Ishikawa (cell line): ENCODE data around the gene PRDM12.

ENCODE experiments used
- CEBPB ChIP-seq: IDR thresholded peaks from 2 replicates; pipeline ENCODE4 v1.6.1; 2012
- CREB1 ChIP-seq: IDR thresholded peaks from 2 replicates; pipeline ENCODE4 v1.6.1; 2012; ENCODE audit warnings: low read depth
- EGR1 ChIP-seq: IDR thresholded peaks from 2 replicates; pipeline ENCODE4 v1.6.1; 2012
- EP300 ChIP-seq: IDR thresholded peaks from 2 replicates; pipeline ENCODE4 v1.6.1; 2012; ENCODE audit warnings: borderline replicate concordance
- FOXM1 ChIP-seq: IDR thresholded peaks from 2 replicates; pipeline ENCODE4 v1.6.1; 2012; ENCODE audit warnings: low read depth, borderline replicate concordance
- MAX ChIP-seq: IDR thresholded peaks from 2 replicates; pipeline ENCODE4 v1.6.1; 2012
- NFIC ChIP-seq: IDR thresholded peaks from 2 replicates; pipeline ENCODE4 v1.6.1; 2012
- RAD21 ChIP-seq: IDR thresholded peaks from 2 replicates; pipeline ENCODE4 v1.6.1; 2012; ENCODE audit warnings: low read depth
- REST ChIP-seq: IDR thresholded peaks from 2 replicates; pipeline ENCODE4 v1.6.1; 2012; ENCODE audit warnings: low read depth, mild to moderate bottlenecking
- TAF1 ChIP-seq: IDR thresholded peaks from 2 replicates; pipeline ENCODE4 v1.6.1; 2012; ENCODE audit warnings: low read depth, mild to moderate bottlenecking
- TCF12 ChIP-seq: IDR thresholded peaks from 2 replicates; pipeline ENCODE4 v1.6.1; 2012; ENCODE audit warnings: low read depth
- TEAD4 ChIP-seq: IDR thresholded peaks from 2 replicates; pipeline ENCODE4 v1.6.1; 2012
- USF1 ChIP-seq: IDR thresholded peaks from 2 replicates; pipeline ENCODE4 v1.6.1; 2012
- YY1 ChIP-seq: IDR thresholded peaks from 2 replicates; pipeline ENCODE4 v1.6.1; 2012; ENCODE audit warnings: low read depth

- TF ChIP-seq YY1 (no peak), REST (no peak), EGR1 (no peak), USF1 (no peak), RAD21 (no peak), TAF1 (no peak), EP300 (no peak), CREB1 (no peak), NFIC (no peak), CEBPB (no peak), TCF12 (no peak), FOXM1 (no peak), MAX (no peak), TEAD4 (no peak)
These were observed 29.1 kb upstream of the PRDM12 start for GRCh38 chr9:130635306-130635705.
